Rectal smooth muscle tissue (tissue), 1 donor: Measurements from ENCODE around the gene GABBR2.

ENCODE experiments used
- H3K27ac ChIP-seq: one replicate; pipeline ENCODE4 v1.7.0; 2013; ENCODE audit warnings: low read depth, low read length, inconsistent platforms
- H3K27me3 ChIP-seq: one replicate; pipeline ENCODE4 v1.7.0; 2013; ENCODE audit warnings: low read length; ENCODE audit not compliant: control insufficient read depth, insufficient read depth
- H3K36me3 ChIP-seq: one replicate; pipeline ENCODE4 v1.7.0; 2013; ENCODE audit warnings: low read length; ENCODE audit not compliant: control insufficient read depth, insufficient read depth
- H3K4me1 ChIP-seq: one replicate; pipeline ENCODE4 v1.7.0; 2013; ENCODE audit warnings: low read length; ENCODE audit not compliant: control insufficient read depth, insufficient read depth
- H3K4me3 ChIP-seq: one replicate; pipeline ENCODE4 v1.7.0; 2013; ENCODE audit warnings: low read length
- H3K9ac ChIP-seq: one replicate; pipeline ENCODE4 v1.7.0; 2013; ENCODE audit warnings: low read length

Gene GABBR2

GRCh38 chr9:98532147-98532546, 176.6 kb downstream of the GABBR2 start:
- Histone ChIP-seq H3K36me3 (no peaks in the 10 kb centered on the region), H3K27me3 (no peaks in the 10 kb centered on the region), H3K9ac (no peak overlapping the region), H3K4me3 (no peak overlapping the region), H3K4me1 (no peaks in the 10 kb centered on the region), H3K27ac (no peak overlapping the region)

- Histone ChIP-seq H3K27ac (no peak overlapping the region), H3K27me3 (no peaks in the 10 kb centered on the region), H3K36me3 (no peaks in the 10 kb centered on the region), H3K4me3 (no peak overlapping the region), H3K9ac (no peak overlapping the region), H3K4me1 (no peaks in the 10 kb centered on the region)
Observed at GRCh38 chr9:98530806-98531386, 177.8 kb downstream of the GABBR2 start.

- Histone ChIP-seq H3K9ac (no peak overlapping the region), H3K4me1 (no peaks in the 10 kb centered on the region), H3K4me3 (no peak overlapping the region), H3K36me3 (no peaks in the 10 kb centered on the region), H3K27ac (no peak overlapping the region), H3K27me3 (no peaks in the 10 kb centered on the region)
Observed at GRCh38 chr9:98530275-98530674, 178.5 kb downstream of the GABBR2 start.

DNA sequence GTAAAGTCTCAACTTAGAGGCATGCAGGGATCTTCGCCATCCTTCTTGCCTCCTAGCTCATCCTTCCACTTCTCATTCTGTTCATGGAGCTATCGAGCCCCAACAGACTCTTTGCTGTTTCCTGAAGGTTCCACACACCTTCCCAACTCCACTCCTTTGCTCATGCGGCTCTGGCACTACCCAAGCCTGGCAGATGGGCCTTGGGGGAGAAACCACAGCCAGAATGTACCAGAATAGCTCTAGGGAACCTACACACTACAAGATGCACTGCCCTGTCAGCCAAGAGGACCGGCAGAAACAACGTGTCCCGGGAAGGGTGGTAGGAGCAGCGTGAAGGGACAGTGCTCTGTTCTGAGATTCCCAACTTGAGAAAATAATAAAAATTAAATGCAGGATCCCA, 178.9 kb downstream of the GABBR2 start:
- H3K4me3 ChIP-seq = no peak overlapping the region
- no peaks in the 10 kb centered on the region for H3K27me3 ChIP-seq
- no peaks in the 10 kb centered on the region for H3K36me3 ChIP-seq
- no peak overlapping the region for H3K9ac ChIP-seq
- H3K4me1 ChIP-seq = no peaks in the 10 kb centered on the region
- no peak overlapping the region for H3K27ac ChIP-seq

GRCh38 chr9:98523231-98523901, 185.4 kb downstream of the GABBR2 start:
- H3K4me1 ChIP-seq = no peaks in the 10 kb centered on the region

DNA sequence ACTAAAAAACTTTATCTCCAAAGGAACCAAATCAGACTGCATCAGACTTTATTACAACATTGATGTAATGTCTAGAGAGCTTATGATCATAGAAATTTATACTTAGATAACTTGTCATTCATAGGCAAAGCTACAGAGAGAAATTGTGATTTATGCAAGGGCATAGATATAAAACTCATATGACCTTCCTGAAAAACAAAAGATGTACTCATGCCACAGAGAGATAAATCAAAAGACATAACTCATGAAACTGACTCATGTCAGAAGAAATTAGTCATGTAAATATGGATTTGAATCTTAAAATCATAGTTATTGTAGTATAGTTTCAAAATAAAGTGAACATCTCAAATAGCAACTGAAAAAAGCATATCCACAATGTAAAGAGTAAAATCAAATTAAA, 186.2 kb downstream of the GABBR2 start:
- Histone ChIP-seq H3K9ac (no peak overlapping the region), H3K27ac (no peak overlapping the region), H3K4me1 (no peaks in the 10 kb centered on the region)

More at GRCh38 chr9:98523231-98523901, 185.4 kb downstream of the GABBR2 start:
- H3K27ac ChIP-seq = no peak overlapping the region
- no peak overlapping the region for H3K9ac ChIP-seq
- no peaks in the 10 kb centered on the region for H3K36me3 ChIP-seq
- no peaks in the 10 kb centered on the region for H3K27me3 ChIP-seq
- H3K4me3 ChIP-seq = no peak overlapping the region

GRCh38 chr9:98521141-98521540, 187.6 kb downstream of the GABBR2 start:
- Histone ChIP-seq H3K27me3 (no peaks in the 10 kb centered on the region), H3K36me3 (no peaks in the 10 kb centered on the region), H3K9ac (no peak overlapping the region), H3K27ac (no peak overlapping the region), H3K4me1 (no peaks in the 10 kb centered on the region), H3K4me3 (no peak overlapping the region)

More for the DNA sequence above, 186.2 kb downstream of the GABBR2 start:
- Histone ChIP-seq H3K4me3 (no peak overlapping the region), H3K27me3 (no peaks in the 10 kb centered on the region), H3K36me3 (no peaks in the 10 kb centered on the region)

DNA sequence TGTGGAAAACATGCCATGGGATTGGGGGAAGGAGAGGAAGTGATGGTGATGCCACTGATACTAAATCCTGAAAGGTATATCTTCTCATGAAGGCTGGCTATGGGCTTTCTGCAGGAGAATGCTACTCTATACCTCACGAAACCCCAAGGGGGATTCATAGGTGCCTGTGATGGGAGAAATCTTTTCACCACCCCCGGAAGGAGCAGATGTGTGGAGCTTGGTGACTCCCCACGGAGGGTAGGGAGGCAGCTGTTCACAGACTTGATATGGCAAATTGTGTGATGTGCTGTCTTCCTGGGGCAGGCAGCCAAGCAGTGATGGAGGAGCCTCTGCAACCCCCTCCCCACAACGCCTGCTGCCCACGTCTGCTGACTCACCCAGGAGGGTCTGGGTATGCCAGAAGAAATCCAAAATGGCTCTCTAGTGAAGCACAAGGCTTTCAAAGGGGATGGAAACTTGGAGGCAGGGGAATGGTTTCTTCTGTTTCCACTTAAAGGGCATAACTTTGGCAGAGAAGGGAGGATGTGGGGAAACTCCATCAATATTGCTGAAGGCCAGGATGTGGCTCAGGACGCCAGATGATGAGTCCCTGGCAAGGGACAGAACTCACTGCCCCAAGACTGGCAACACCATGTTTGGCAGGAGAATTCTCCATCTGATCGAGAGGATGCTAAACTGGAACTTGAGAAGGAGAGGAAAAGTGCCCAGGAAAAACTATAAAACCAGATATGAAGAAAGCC, 188.3 kb downstream of the GABBR2 start:
- Histone ChIP-seq H3K9ac (no peak overlapping the region), H3K4me1 (no peaks in the 10 kb centered on the region), H3K4me3 (no peak overlapping the region), H3K36me3 (no peaks in the 10 kb centered on the region), H3K27ac (no peak overlapping the region), H3K27me3 (no peaks in the 10 kb centered on the region)

- H3K27me3 ChIP-seq = no peaks in the 10 kb centered on the region
- no peaks in the 10 kb centered on the region for H3K4me1 ChIP-seq
- no peak overlapping the region for H3K9ac ChIP-seq
- no peak overlapping the region for H3K4me3 ChIP-seq
- H3K36me3 ChIP-seq = no peaks in the 10 kb centered on the region
- no peak overlapping the region for H3K27ac ChIP-seq
Observed at GRCh38 chr9:98519641-98520040, 189.1 kb downstream of the GABBR2 start.

DNA sequence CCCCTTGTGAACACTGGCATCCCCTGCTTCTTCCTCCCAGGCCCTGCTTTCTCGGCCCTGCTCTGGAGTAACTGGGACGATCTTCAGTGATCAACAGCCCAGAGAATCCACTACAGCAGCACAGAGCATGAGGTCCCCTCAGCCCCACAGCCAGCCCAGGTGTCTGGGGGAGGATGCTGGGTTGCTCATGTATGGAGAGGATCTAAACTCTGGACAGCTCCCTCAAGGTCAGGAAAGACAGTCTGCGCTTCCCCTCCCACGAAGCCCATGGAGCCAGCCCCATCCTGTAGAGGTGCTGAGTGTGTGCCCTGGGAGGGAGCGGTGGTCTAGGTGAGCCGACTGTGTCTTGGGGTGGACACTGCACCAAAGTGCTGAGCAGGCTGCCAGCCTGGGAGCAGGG, 190.2 kb downstream of the GABBR2 start:
- no peaks in the 10 kb centered on the region for H3K36me3 ChIP-seq
- no peak overlapping the region for H3K4me3 ChIP-seq
- no peak overlapping the region for H3K27ac ChIP-seq
- H3K4me1 ChIP-seq = no peaks in the 10 kb centered on the region
- no peaks in the 10 kb centered on the region for H3K27me3 ChIP-seq
- H3K9ac ChIP-seq = no peak overlapping the region

DNA sequence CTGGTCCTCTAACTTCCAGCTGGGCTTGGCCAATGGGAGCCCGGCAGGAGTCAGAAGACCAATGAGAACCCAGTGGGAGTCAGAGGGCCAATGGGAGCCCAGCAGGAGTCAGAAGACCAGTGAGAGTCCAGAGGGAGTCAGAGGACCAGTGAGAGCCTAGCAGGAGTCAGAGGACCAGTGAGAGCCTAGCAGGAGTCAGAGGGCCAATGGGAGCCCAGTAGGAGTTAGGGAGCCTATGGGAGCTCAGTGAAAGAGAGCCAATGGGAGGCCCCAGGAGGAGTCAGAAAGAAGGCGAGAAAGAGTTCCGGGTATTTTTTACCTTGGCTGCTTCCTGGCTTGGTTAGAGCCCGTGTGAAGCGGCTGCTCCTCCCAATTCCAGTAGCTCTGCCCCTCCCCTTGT, 191.0 kb downstream of the GABBR2 start:
- H3K27me3 ChIP-seq = no peaks in the 10 kb centered on the region
- no peaks in the 10 kb centered on the region for H3K36me3 ChIP-seq
- H3K27ac ChIP-seq = no peak overlapping the region
- no peak overlapping the region for H3K4me3 ChIP-seq
- H3K4me1 ChIP-seq = no peaks in the 10 kb centered on the region
- H3K9ac ChIP-seq = no peak overlapping the region

- no peak overlapping the region for H3K9ac ChIP-seq
- no peaks in the 10 kb centered on the region for H3K4me1 ChIP-seq
- no peaks in the 10 kb centered on the region for H3K27me3 ChIP-seq
- no peaks in the 10 kb centered on the region for H3K36me3 ChIP-seq
- H3K4me3 ChIP-seq = no peak overlapping the region
- H3K27ac ChIP-seq = no peak overlapping the region
Observed at GRCh38 chr9:98516897-98517503, 191.7 kb downstream of the GABBR2 start.
